H1 (cell line): ENCODE results near the gene TEK. TPM values are rescaled to one million over a fixed set of nuclear protein-coding genes. Genes with fewer than 3 reads are reported as not detected.

Source experiments
- CHD7 ChIP-seq: fragments of 300-600 bp; sonication (generic); IDR thresholded peaks from 2 replicates; pipeline ENCODE4 v1.7.1; 2012; ENCODE audit warnings: low read length, moderate library complexity, mild to moderate bottlenecking, inconsistent platforms; ENCODE audit not compliant: insufficient replicate concordance
- CREB1 ChIP-seq: IDR thresholded peaks from 2 replicates; pipeline ENCODE4 v1.6.1; 2012; ENCODE audit warnings: inconsistent platforms
- EP300 ChIP-seq, 2 experiments: IDR thresholded peaks; 1 replicate in 1 of 2; 2 replicates in 1 of 2; pipeline ENCODE4 v1.6.1; 2011 to 2012; ENCODE audit warnings: low read depth in 2 of 2, low read length in 2 of 2, mild to moderate bottlenecking in 2 of 2, borderline replicate concordance in 1 of 2, inconsistent platforms in 1 of 2, moderate library complexity in 1 of 2
- KDM5A ChIP-seq: fragments of 200-600 bp; IDR thresholded peaks from 2 replicates; pipeline ENCODE4 v1.7.1; 2012; ENCODE audit warnings: mild to moderate bottlenecking, low read length, inconsistent platforms, mixed read lengths
- PHF8 ChIP-seq: fragments of 200-600 bp; sonication (generic); conservative IDR thresholded peaks from 2 replicates; pipeline ENCODE4 v1.7.1; 2012; ENCODE audit warnings: low read depth, mild to moderate bottlenecking, inconsistent platforms, low read length, moderate library complexity
- SIRT6 ChIP-seq: IDR thresholded peaks from one replicate; pipeline ENCODE4 v1.7.1; 2012; ENCODE audit warnings: low read length, inconsistent platforms
- TAF1 ChIP-seq: IDR thresholded peaks from 2 replicates; pipeline ENCODE4 v1.6.1; 2011; ENCODE audit warnings: mild to moderate bottlenecking, low read depth, low read length
- TEAD4 ChIP-seq: IDR thresholded peaks from 2 replicates; pipeline ENCODE4 v1.6.1; 2012; ENCODE audit warnings: low read depth, low read length, inconsistent platforms, mixed read lengths
- USF2 ChIP-seq: IDR thresholded peaks from 2 replicates; pipeline ENCODE4 v1.6.1; 2011; ENCODE audit warnings: low read length, improper control_type of control experiment
- polyA plus RNA-seq, 7 experiments: library from polyadenylated mRNA; depleted of rRNA in 3 of 7; stranded (reverse) in 5 of 7; unstranded in 2 of 7; fragments of >200 nt in 5 of 7; fragments of 200-250 nt in 2 of 7; gene quantifications; 1 replicate in 5 of 7; 2 replicates in 1 of 7; 4 replicates in 1 of 7; pipeline versions ENCODE4 v1.2.1 to v1.2.3, GENCODE V29; 2011 to 2013; ENCODE audit warnings: missing spikeins in 2 of 7, mixed read lengths in 2 of 7
- total RNA-seq: library from RNA; stranded (reverse); fragmentation: NEBNext Ultra II Directional; extraction: Animal tissue kit (Norgen Biotek cat#: 25700); gene quantifications from 2 replicates; pipeline ENCODE4 v1.2.1, GENCODE V29; 2021

The TEK gene
- total and polyA plus RNA-seq, 2 of the 8 experiments (the other 6 are each of a cell fraction or from before 2014, with no cell fraction given): 11.0 to 35.8 TPM

- TF ChIP-seq CHD7 (no peak), EP300 (IDR thresholded peaks at IDR 0.05; ENCODE audit: borderline replicate concordance in 1 of 2, low read depth in 2 of 2, low read length in 2 of 2) (no peak), PHF8 (no peak), USF2 (no peak), KDM5A (no peak), CREB1 (no peak), TEAD4 (no peak), TAF1 (no peak), SIRT6 (no peak)
These were observed 87.4 kb downstream of the TEK start (continued) for GRCh38 chr9:27196383-27196782.
